HG03342 (cell line): Measurements from ENCODE around the gene TBC1D7.

Experiments used
- ATAC-seq: cut with Tn5 transposase; IDR thresholded peaks from one replicate; pipeline ENCODE4 v1.9.1; 2021; ENCODE audit warnings: mild to moderate bottlenecking, moderate library complexity; ENCODE audit not compliant: unreplicated experiment

TBC1D7 gene

GRCh38 chr6:13328076-13328874, at the start of gene TBC1D7:
Gene TBC1D7, minus strand, starts transcription at chr6:13328537. Its CDS starts 1,639 bp downstream, at chr6:13326898.
- peak; percentile 89 for ATAC-seq

- no peak for ATAC-seq
These were observed 48.9 kb upstream of the TBC1D7 start for GRCh38 chr6:13377054-13377758.

- peak; percentile 56 for ATAC-seq
These were observed 47.1 kb upstream of the TBC1D7 start for GRCh38 chr6:13375360-13375878.

GRCh38 chr6:13373919-13374318, 45.6 kb upstream of the TBC1D7 start:
- ATAC-seq: no peak

DNA sequence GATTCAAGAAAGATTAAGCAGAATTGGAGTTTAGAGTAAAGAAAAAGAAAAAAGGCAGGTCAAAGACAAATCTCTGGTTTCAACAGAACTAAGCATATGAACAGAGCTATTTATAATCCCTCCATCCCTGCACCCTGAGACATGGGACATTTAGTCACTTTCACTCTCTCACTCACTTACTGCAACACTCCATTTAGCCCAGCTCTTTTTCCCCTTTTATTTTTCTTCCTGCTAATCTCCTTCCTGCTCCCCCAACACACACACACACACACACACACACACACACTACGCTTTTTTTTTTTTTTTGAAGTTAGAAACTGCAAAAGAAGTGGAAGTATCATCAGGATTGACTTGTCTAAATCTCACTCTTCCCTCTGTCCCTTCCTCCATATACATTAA, 45.1 kb upstream of the TBC1D7 start:
- no peak for ATAC-seq

- ATAC-seq: no peak
These were observed 44.6 kb upstream of the TBC1D7 start for GRCh38 chr6:13372688-13373487.

DNA sequence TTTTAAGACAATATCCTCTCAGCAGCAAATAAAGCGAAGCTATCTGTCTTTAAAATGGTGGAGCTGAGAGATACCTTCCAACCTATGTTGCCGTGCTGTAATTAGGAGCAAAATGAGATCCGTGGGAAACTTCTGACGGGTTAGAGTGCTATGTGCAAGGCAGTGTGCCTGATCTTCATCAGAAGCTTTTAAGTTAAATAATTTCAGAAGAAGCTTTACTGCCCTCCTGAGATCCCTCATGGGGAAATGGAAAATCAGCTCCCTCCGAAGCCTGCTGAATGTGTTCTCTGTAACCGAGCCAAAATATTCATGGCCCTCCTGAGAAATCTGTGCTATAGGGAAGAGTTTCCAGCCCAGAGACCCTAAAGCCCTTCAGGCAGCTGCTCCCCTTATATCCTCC, 43.7 kb upstream of the TBC1D7 start:
- no peak for ATAC-seq

GRCh38 chr6:13371421-13372072, 43.2 kb upstream of the TBC1D7 start:
- ATAC-seq: no peak

DNA sequence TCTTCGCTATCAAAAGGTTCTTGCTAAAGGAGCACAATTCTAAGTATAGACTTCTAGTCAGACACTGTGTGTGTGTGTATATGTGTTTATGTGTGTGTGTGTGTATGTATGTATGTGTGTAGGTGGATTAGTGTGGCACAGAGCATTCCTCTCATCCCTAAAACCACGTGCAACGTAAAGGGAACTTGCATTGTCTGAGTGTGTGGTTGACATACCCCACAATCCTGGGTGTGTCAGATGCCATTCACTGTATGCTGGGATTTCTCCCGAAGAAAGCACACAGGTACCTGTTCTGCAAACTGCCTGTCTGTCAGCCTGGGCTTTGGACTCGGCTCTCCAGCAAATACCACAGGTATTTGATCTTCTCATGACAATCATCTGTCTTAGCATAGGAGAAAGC, 42.3 kb upstream of the TBC1D7 start:
- ATAC-seq: no peak

DNA sequence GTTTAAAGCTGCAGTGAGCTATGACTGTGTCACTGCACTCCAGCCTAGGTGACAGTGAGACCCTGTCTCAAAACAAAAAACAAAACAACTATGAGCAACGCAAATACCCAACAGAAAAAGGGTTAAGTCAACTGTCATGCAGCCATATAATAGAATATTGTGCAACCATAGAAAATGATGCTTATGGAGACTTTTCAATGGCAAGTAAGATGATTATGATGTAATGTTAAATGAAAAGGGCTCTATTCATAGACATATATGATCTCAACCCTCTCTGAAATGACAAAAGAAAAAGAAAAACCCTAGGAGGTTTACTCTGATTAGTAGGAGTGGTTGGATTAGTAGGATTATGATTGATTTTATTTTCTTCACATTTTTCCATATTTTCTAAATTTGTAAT, 41.3 kb upstream of the TBC1D7 start:
- ATAC-seq: no peak

DNA sequence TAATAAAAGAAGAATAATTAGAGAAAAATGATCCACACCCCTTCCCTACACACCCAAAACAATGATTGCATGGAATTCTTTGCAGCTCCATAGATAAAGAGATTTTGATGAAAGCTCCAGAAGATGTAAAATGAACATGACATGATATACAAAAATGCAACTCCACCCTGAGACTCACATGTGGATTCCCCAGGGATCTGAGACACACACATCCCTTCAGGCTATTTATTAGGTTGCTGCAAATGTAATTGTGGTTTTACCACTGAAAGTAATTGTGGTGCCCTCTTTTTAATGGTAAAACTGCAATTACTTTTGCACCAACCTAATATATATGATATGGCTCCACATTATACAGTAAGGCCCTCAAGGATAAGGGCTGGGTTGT, 40.4 kb upstream of the TBC1D7 start:
- ATAC-seq: no peak

- no peak for ATAC-seq
These were observed 39.9 kb upstream of the TBC1D7 start for GRCh38 chr6:13368079-13368730.

DNA sequence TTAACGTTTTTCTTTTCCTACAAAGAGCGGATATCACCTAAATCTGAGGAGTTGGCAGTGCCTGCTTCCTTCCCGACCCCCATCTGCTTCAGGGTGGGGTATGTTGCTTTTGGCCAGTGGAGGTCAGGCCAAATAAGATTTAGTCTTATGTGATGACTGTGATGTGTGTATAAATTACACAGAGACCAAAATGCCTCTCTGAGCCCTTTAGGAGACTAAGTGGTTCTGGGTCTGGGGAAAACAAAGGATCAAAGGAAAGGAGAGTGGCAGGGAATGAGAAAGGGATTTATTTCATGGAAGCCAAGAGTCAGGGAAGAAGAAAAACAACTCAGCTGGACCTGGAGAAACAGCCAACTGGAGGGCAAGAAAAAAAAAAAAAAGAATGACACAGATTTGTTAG, 39.1 kb upstream of the TBC1D7 start:
- no peak for ATAC-seq

DNA sequence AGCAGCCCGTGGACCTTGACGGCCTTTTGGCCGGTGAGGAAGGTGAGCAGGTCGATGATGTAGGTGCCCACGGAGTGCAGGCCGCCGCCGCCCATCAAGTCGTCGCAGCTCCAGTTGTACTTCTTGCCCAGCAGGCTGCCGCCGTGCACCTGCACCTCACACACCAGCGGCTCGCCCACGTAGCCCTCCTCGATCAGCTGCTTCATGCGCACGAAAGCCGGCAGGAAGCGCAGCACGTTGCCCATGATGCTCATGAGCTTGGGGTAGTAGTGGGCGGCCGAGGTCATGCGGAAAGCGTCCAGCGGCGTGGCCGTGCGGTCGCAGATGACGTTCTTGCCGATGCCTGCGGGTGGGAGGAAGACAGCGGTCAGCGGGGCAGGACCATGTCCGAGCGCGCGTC, 37.0 kb upstream of the TBC1D7 start:
- ATAC-seq: no peak

DNA sequence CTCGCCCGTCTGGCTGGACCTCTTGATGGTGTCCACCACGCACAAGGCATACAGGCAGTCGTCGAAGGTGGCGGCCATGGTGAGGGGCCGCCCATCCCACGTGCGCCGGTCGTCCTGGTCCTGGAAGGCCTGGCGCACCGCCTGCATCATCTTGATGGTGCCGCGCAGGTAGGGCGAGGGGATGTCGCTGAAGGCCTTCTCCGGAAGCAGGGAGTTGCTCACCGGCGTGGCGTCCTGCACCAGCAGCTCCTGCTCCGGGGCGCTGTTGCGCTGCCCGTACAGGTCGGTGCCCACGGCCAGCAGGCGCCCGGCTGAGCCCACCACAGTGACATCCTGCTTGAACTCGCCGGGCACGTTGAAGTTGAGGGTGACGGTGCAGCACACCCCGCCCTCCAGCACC, 36.5 kb upstream of the TBC1D7 start:
- ATAC-seq: no peak

DNA sequence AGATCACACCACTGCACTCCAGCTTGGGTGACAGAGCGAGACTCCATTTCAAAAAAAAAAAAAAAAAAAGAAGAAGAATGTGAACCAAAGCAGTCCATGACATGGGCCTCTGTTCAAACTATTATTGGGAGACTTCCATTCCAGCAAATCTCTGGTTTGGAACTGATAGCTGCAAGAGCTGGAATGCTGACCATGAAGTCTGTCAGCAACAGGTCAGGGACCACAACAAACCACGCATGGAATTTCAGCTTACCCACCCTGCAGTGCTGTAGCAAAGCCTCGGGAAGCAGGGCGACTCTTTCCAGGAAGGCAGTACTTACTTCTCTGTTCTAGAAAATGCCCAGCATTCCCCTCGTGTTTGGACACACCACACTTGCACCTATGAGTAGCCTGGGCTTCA, 34.1 kb upstream of the TBC1D7 start:
- ATAC-seq: no peak

GRCh38 chr6:13360671-13361540, 32.6 kb upstream of the TBC1D7 start:
- ATAC-seq: no peak

GRCh38 chr6:13359287-13359686, 30.9 kb upstream of the TBC1D7 start:
- ATAC-seq: no peak

GRCh38 chr6:13358511-13358910, 30.2 kb upstream of the TBC1D7 start:
- ATAC-seq: no peak
